Liver (tissue), 9 donors: ENCODE data around the gene ADAM10. TPM values are rescaled to one million over a fixed set of nuclear protein-coding genes. Genes with fewer than 3 reads are reported as not detected.

ENCODE experiments used
- DNase-seq: peaks from one replicate; pipeline ENCODE4 v3.0.0-alpha.2; 2017; ENCODE audit warnings: low spot score
- H3K27ac ChIP-seq, 2 donors: one replicate each; pipeline ENCODE4 v1.7.0; 2013; ENCODE audit warnings: inconsistent platforms in 2 of 2, low read length in 2 of 2, control low read depth in 1 of 2, low read depth in 1 of 2, mild to moderate bottlenecking in 1 of 2
- H3K27me3 ChIP-seq, 4 donors: one replicate each; pipeline versions ENCODE4 v1.6.1 to v1.7.0; 2013; ENCODE audit warnings: low read length in 3 of 4, inconsistent platforms in 1 of 4, mild to moderate bottlenecking in 1 of 4, moderate library complexity in 1 of 4; ENCODE audit not compliant: control insufficient read depth in 4 of 4, insufficient read depth in 4 of 4
- H3K36me3 ChIP-seq, 4 donors: one replicate each; pipeline versions ENCODE4 v1.6.1 to v1.7.0; 2013; ENCODE audit warnings: low read length in 3 of 4, mild to moderate bottlenecking in 3 of 4, low read depth in 1 of 4, moderate library complexity in 1 of 4; ENCODE audit not compliant: control insufficient read depth in 4 of 4, insufficient read depth in 3 of 4
- H3K4me1 ChIP-seq, 4 donors: one replicate each; pipeline versions ENCODE4 v1.6.1 to v1.7.0; 2013; ENCODE audit warnings: low read length in 3 of 4, mild to moderate bottlenecking in 3 of 4, moderate library complexity in 1 of 4; ENCODE audit not compliant: control insufficient read depth in 4 of 4, insufficient read depth in 4 of 4
- H3K4me3 ChIP-seq, 3 donors: one replicate each; pipeline versions ENCODE4 v1.6.1 to v1.7.0; 2013; ENCODE audit warnings: low read length in 3 of 3, control low read depth in 1 of 3, low read depth in 1 of 3, mild to moderate bottlenecking in 1 of 3
- H3K9ac ChIP-seq, 2 donors: one replicate each; pipeline ENCODE4 v1.7.0; 2013; ENCODE audit warnings: low read length in 2 of 2, mild to moderate bottlenecking in 2 of 2, moderate library complexity in 2 of 2, control low read depth in 1 of 2, low read depth in 1 of 2
- H3K9me3 ChIP-seq, 4 donors: one replicate each; pipeline versions ENCODE4 v1.6.1 to v1.7.0; 2013; ENCODE audit warnings: low read length in 3 of 4; ENCODE audit not compliant: control insufficient read depth in 4 of 4
- EGR1 ChIP-seq, 2 donors: IDR thresholded peaks; 2 replicates each; pipeline ENCODE4 v1.6.1; 2016 to 2018; ENCODE audit warnings: antibody characterized with exemption in 2 of 2, low read depth in 2 of 2
- FOXA1 ChIP-seq: IDR thresholded peaks from 2 replicates; pipeline ENCODE4 v1.6.1; 2016; ENCODE audit warnings: antibody characterized with exemption
- FOXA2 ChIP-seq: IDR thresholded peaks from 2 replicates; pipeline ENCODE4 v1.6.1; 2016; ENCODE audit warnings: antibody characterized with exemption
- GABPA ChIP-seq, 2 donors: IDR thresholded peaks in 1 of 2; conservative IDR thresholded peaks in 1 of 2; 2 replicates each; pipeline ENCODE4 v1.6.1; 2016; ENCODE audit warnings: antibody characterized with exemption in 2 of 2, mild to moderate bottlenecking in 1 of 2, moderate library complexity in 1 of 2
- HNF4A ChIP-seq, 2 donors: conservative IDR thresholded peaks; 2 replicates each; pipeline ENCODE4 v1.6.1; 2016; ENCODE audit warnings: antibody characterized with exemption in 2 of 2, mild to moderate bottlenecking in 2 of 2
- HNF4G ChIP-seq: IDR thresholded peaks from 2 replicates; pipeline ENCODE4 v1.6.1; 2016; ENCODE audit warnings: antibody characterized with exemption
- JUND ChIP-seq, 2 donors: IDR thresholded peaks; 2 replicates each; pipeline ENCODE4 v1.6.1; 2016; ENCODE audit warnings: antibody characterized with exemption in 2 of 2
- NR2F2 ChIP-seq: IDR thresholded peaks from 2 replicates; pipeline ENCODE4 v1.6.1; 2016; ENCODE audit warnings: antibody characterized with exemption
- RAD21 ChIP-seq, 2 donors: IDR thresholded peaks; 2 replicates each; pipeline ENCODE4 v1.6.1; 2016; ENCODE audit warnings: antibody characterized with exemption in 2 of 2, mild to moderate bottlenecking in 2 of 2
- RXRA ChIP-seq, 2 donors: IDR thresholded peaks; 2 replicates each; pipeline ENCODE4 v1.6.1; 2017 to 2018; ENCODE audit warnings: antibody characterized with exemption in 2 of 2, mild to moderate bottlenecking in 1 of 2
- SP1 ChIP-seq: IDR thresholded peaks from 2 replicates; pipeline ENCODE4 v1.6.1; 2018; ENCODE audit warnings: antibody characterized with exemption, mild to moderate bottlenecking
- TAF1 ChIP-seq: conservative IDR thresholded peaks from 2 replicates; pipeline ENCODE4 v1.6.1; 2016; ENCODE audit warnings: antibody characterized with exemption, mild to moderate bottlenecking
- YY1 ChIP-seq: IDR thresholded peaks from 2 replicates; pipeline ENCODE4 v1.6.1; 2016; ENCODE audit warnings: antibody characterized with exemption, mild to moderate bottlenecking
- WGBS: extraction: QIAGEN DNeasy Blood & Tissue Kit; methylation state at CpG from one replicate; pipeline ENCODE4 v1.1.7; 2013; 5-methylcytosine and 5-hydroxymethylcytosine counted together
- polyA plus RNA-seq, 2 donors: library from polyadenylated mRNA; stranded (reverse) in 1 of 2; unstranded in 1 of 2; fragments of 200-250 nt in 1 of 2; fragments of >200 nt in 1 of 2; fragmentation: Nextera tagmentation in 1 of 2; extraction: Ambion mirVana in 1 of 2; gene quantifications; one replicate each; pipeline versions ENCODE4 v1.2.1 to v1.2.3, GENCODE V29; 2013 to 2015
- total RNA-seq, 2 donors: library from RNA; depleted of rRNA; stranded (reverse); fragments of >200 nt; gene quantifications; one replicate each; pipeline ENCODE4 v1.2.3, GENCODE V29; 2014
- TF ChIP-seq, protein P1 (sequence below): IDR thresholded peaks from 2 replicates; pipeline ENCODE4 v1.6.1; 2016; ENCODE audit warnings: antibody characterized with exemption, mild to moderate bottlenecking
- TF ChIP-seq, protein P2 (sequence below): IDR thresholded peaks from 2 replicates; pipeline ENCODE4 v1.6.1; 2016; ENCODE audit warnings: antibody characterized with exemption
- TF ChIP-seq, protein P3 (sequence below): fragments of 150-350 bp; IDR thresholded peaks from 2 replicates; pipeline ENCODE4 v1.5.1; 2017; ENCODE audit warnings: improper control_type of control experiment, low read depth, low read length; ENCODE audit not compliant: missing input control
- donor health status: healthy.
- donor health status: healthy.
- donor health status: healthy.
- donor health status: healthy.
- donor health status: healthy.

ADAM10 gene
- 10 to 100 TPM; 45.3 to 55.6 TPM for total RNA-seq
- polyA plus RNA-seq = 10 to 100 TPM; 12.6 to 23.8 TPM

DNA sequence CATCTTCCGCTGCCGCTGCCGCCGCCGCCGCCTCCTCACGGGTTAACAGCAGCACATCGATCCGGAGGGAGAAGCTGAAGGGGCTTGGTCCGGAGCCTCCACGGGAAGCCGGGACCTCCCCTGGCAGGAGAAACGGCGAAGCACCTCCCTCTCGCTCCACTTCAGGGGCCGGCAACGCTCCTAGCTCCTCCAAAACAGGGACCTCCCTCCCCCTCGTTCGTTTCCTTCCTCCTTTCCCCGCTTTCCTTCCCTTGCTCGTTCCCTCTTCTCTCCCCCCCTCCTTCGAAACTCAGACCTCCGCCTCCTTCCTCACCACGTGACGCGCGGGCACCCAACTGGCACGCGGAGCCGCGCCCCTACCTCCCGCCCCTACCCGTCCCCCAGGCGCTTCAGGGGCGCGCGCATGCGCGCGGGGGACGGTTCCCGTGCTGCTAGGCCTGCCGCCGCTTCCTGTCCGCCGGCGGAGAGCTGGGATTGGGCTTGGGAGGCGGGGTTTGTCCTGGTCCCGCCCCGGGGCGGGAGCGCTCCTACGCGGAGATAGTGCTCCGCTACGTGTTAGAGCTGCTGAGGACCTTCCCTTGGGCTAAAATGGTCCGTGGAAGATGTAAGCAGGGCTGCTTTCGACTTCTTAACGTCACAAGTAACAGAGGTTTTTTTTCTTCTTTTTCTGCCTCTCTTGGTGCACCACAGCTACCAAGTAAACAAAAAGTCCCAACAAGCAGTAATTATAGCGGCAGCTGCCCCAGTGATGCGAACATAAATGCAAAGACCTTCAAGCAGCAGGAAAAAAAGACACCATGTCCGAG, at the start of gene ADAM10:
TSS of gene ADAM10 (minus strand) at position 176 of the 806 bp plus-strand sequence. CDS start at position 3, 173 bp downstream.
- Histone ChIP-seq H3K36me3 (no peaks in the 10 kb centered on the region), H3K27me3 (no peaks in the 10 kb centered on the region), H3K9me3 (no peaks in the 10 kb centered on the region), H3K4me1 (peaks cover 2 to 20% (median 6%) of the 10 kb centered on the region in 4 donors), H3K9ac (peak within 1 kb of the TSS; percentile 92 to 94), H3K27ac (peak within 1 kb of the TSS; percentile 88 to 99), H3K4me3 (peak within 1 kb of the TSS; percentile 73 to 99 (median 97))
- peak; percentile 99 for DNase-seq
- TF ChIP-seq SP1 = peak; percentile 64
- TF ChIP-seq, protein P1, sequence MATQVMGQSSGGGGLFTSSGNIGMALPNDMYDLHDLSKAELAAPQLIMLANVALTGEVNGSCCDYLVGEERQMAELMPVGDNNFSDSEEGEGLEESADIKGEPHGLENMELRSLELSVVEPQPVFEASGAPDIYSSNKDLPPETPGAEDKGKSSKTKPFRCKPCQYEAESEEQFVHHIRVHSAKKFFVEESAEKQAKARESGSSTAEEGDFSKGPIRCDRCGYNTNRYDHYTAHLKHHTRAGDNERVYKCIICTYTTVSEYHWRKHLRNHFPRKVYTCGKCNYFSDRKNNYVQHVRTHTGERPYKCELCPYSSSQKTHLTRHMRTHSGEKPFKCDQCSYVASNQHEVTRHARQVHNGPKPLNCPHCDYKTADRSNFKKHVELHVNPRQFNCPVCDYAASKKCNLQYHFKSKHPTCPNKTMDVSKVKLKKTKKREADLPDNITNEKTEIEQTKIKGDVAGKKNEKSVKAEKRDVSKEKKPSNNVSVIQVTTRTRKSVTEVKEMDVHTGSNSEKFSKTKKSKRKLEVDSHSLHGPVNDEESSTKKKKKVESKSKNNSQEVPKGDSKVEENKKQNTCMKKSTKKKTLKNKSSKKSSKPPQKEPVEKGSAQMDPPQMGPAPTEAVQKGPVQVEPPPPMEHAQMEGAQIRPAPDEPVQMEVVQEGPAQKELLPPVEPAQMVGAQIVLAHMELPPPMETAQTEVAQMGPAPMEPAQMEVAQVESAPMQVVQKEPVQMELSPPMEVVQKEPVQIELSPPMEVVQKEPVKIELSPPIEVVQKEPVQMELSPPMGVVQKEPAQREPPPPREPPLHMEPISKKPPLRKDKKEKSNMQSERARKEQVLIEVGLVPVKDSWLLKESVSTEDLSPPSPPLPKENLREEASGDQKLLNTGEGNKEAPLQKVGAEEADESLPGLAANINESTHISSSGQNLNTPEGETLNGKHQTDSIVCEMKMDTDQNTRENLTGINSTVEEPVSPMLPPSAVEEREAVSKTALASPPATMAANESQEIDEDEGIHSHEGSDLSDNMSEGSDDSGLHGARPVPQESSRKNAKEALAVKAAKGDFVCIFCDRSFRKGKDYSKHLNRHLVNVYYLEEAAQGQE = peak; percentile 76
- peak; percentile 27 for TF ChIP-seq TAF1
- TF ChIP-seq RAD21 (IDR thresholded peaks at IDR 0.05) = peak; percentile 54 to 55
- TF ChIP-seq GABPA (IDR thresholded peaks at IDR 0.05 in 1 of 2, conservative IDR thresholded peaks at IDR 0.05 in 1 of 2) = peak in 1 of 2 donors; percentile 80
- peak; percentile 46 for TF ChIP-seq YY1
- peak in 1 of 2 donors; percentile 7 for TF ChIP-seq JUND (IDR thresholded peaks at IDR 0.05)
- no peak for TF ChIP-seq HNF4A (conservative IDR thresholded peaks at IDR 0.05)
- no peak for TF ChIP-seq FOXA2
- TF ChIP-seq, protein P2, sequence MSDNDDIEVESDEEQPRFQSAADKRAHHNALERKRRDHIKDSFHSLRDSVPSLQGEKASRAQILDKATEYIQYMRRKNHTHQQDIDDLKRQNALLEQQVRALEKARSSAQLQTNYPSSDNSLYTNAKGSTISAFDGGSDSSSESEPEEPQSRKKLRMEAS = peak; percentile 73
- TF ChIP-seq RXRA (IDR thresholded peaks at IDR 0.05) = peak in 1 of 2 donors; percentile 26
- TF ChIP-seq, protein P3, sequence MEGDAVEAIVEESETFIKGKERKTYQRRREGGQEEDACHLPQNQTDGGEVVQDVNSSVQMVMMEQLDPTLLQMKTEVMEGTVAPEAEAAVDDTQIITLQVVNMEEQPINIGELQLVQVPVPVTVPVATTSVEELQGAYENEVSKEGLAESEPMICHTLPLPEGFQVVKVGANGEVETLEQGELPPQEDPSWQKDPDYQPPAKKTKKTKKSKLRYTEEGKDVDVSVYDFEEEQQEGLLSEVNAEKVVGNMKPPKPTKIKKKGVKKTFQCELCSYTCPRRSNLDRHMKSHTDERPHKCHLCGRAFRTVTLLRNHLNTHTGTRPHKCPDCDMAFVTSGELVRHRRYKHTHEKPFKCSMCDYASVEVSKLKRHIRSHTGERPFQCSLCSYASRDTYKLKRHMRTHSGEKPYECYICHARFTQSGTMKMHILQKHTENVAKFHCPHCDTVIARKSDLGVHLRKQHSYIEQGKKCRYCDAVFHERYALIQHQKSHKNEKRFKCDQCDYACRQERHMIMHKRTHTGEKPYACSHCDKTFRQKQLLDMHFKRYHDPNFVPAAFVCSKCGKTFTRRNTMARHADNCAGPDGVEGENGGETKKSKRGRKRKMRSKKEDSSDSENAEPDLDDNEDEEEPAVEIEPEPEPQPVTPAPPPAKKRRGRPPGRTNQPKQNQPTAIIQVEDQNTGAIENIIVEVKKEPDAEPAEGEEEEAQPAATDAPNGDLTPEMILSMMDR = no peak
- TF ChIP-seq NR2F2 = no peak
- peak in 1 of 2 donors; percentile 51 for TF ChIP-seq EGR1 (IDR thresholded peaks at IDR 0.05; ENCODE audit: low read depth in 2 of 2)
- TF ChIP-seq FOXA1 = peak; percentile 65
- WGBS = under 1% methylated on average over 62 of the region's 62 CpGs

DNA sequence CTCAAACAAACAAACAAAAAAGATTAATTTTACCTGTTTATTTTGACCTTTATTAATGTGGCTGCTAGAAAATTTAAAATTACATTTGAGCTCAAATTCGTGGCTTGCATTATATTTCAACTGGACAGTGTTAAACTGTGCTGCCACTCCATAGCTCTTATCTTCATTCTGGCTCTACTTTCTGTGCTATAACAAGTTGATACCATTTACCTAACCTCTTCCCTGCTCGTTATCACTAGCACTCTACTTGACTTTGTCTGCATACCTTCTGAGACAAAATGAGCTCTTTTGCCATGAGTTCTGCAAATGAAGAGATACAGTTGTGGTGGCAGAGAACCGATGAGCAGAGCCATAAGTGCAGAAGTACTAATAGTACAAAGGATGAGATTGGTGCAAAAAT, 48.0 kb upstream of the ADAM10 start:
- H3K27ac ChIP-seq = no peak overlapping the region
- no peaks in the 10 kb centered on the region for H3K27me3 ChIP-seq
- H3K4me3 ChIP-seq = no peak overlapping the region
- no peak for DNase-seq
- 91% methylated on average over 3 of the region's 3 CpGs for WGBS
- H3K9ac ChIP-seq = no peak overlapping the region
- TF ChIP-seq HNF4G = no peak
- TF ChIP-seq, protein P3 = no peak
- TF ChIP-seq, protein P2 = no peak
- TF ChIP-seq, protein P1 = no peak
- no peaks in the 10 kb centered on the region for H3K36me3 ChIP-seq
- H3K4me1 ChIP-seq = no peaks in the 10 kb centered on the region
- no peaks in the 10 kb centered on the region for H3K9me3 ChIP-seq
